Thymus (tissue), 11 donors: ENCODE results near the gene GPRC5C. TPM values are rescaled to one million over a fixed set of nuclear protein-coding genes. Genes with fewer than 3 reads are reported as not detected.

ENCODE experiments used
- DNase-seq, 9 donors: peaks; one replicate each; pipeline ENCODE4 v3.0.0-alpha.2; 2013; ENCODE audit warnings: low spot score in 9 of 9, low read depth in 6 of 9, missing footprints in 1 of 9
- H3K27ac ChIP-seq, 2 donors: one replicate each; pipeline ENCODE4 v1.5.1; 2013; ENCODE audit warnings: control low read depth in 1 of 2, low read depth in 1 of 2, low read length in 1 of 2, mild to moderate bottlenecking in 1 of 2, moderate library complexity in 1 of 2
- H3K27me3 ChIP-seq, 2 donors: one replicate each; pipeline ENCODE4 v1.5.1; 2013; ENCODE audit warnings: low read length in 1 of 2; ENCODE audit not compliant: control insufficient read depth in 2 of 2, insufficient read depth in 1 of 2
- H3K36me3 ChIP-seq, 2 donors: one replicate each; pipeline ENCODE4 v1.5.1; 2013; ENCODE audit warnings: low read length in 1 of 2, mild to moderate bottlenecking in 1 of 2, moderate library complexity in 1 of 2; ENCODE audit not compliant: control insufficient read depth in 2 of 2, insufficient read depth in 2 of 2
- H3K4me1 ChIP-seq, 2 donors: one replicate each; pipeline ENCODE4 v1.5.1; 2013; ENCODE audit warnings: low read length in 2 of 2; ENCODE audit not compliant: control insufficient read depth in 2 of 2, insufficient read depth in 2 of 2
- H3K4me3 ChIP-seq, 2 donors: one replicate each; pipeline ENCODE4 v1.5.1; 2013; ENCODE audit warnings: low read length in 2 of 2, control low read depth in 1 of 2, mild to moderate bottlenecking in 1 of 2
- H3K9me3 ChIP-seq, 2 donors: one replicate each; pipeline ENCODE4 v1.5.1; 2013; ENCODE audit warnings: low read length in 1 of 2, mild to moderate bottlenecking in 1 of 2; ENCODE audit not compliant: control insufficient read depth in 2 of 2, insufficient read depth in 1 of 2
- WGBS: extraction: QIAGEN DNeasy Blood & Tissue Kit; methylation state at CpG from one replicate; pipeline ENCODE4 v1.1.7; 2013; 5-methylcytosine and 5-hydroxymethylcytosine counted together
- polyA plus RNA-seq: library from polyadenylated mRNA; stranded (reverse); fragments of 200-250 nt; gene quantifications from one replicate; pipeline ENCODE4 v1.2.3, GENCODE V29; 2013
- total RNA-seq: library from RNA; stranded (reverse); fragments of 120-200 nt; gene quantifications from one replicate; pipeline ENCODE4 v1.2.4, GENCODE V29; 2013
- donor health status: healthy.

GPRC5C gene
- total and polyA plus RNA-seq, 2 donors, result 11.5 to 14.3 TPM

GRCh38 chr17:74427048-74427762 is 4.7 kb upstream of the GPRC5C start:
- Histone ChIP-seq H3K9me3 (peaks cover 0 to 7% of the 10 kb centered on the region in 2 donors), H3K36me3 (no peaks in the 10 kb centered on the region), H3K27me3 (peaks cover 32 to 62% of the 10 kb centered on the region in 2 donors), H3K4me3 (no peak overlapping the region), H3K27ac (peak overlapping the region in 1 of 2 donors; percentile 36), H3K4me1 (peaks cover 8 to 36% of the 10 kb centered on the region in 2 donors)
- 86% methylated on average over 10 of the region's 10 CpGs for WGBS
- no peak for DNase-seq

- WGBS, result 90% methylated on average over 6 of the region's 6 CpGs
- H3K27ac ChIP-seq, result no peak overlapping the region
- peaks cover 0 to 7% of the 10 kb centered on the region in 2 donors for H3K9me3 ChIP-seq
- H3K4me3 ChIP-seq, result no peak overlapping the region
- H3K4me1 ChIP-seq, result peaks cover 8 to 38% of the 10 kb centered on the region in 2 donors
- peaks cover 37 to 68% of the 10 kb centered on the region in 2 donors for H3K27me3 ChIP-seq
- H3K36me3 ChIP-seq, result no peaks in the 10 kb centered on the region
- no peak for DNase-seq
Measured at GRCh38 chr17:74427763-74428153, 4.1 kb upstream of the GPRC5C start.

GRCh38 chr17:74429604-74430384 is 2.1 kb upstream of the GPRC5C start:
- Histone ChIP-seq H3K4me1 (peaks cover 8 to 42% of the 10 kb centered on the region in 2 donors), H3K27ac (no peak overlapping the region), H3K36me3 (no peaks in the 10 kb centered on the region), H3K27me3 (peaks cover 54 to 84% of the 10 kb centered on the region in 2 donors), H3K4me3 (no peak overlapping the region), H3K9me3 (peaks cover 0 to 11% of the 10 kb centered on the region in 2 donors)
- WGBS, result 84% methylated on average over 19 of the region's 19 CpGs
- no peak for DNase-seq

GRCh38 chr17:74430385-74430705 is 1.5 kb upstream of the GPRC5C start:
- Histone ChIP-seq H3K27me3 (peaks cover 54 to 84% of the 10 kb centered on the region in 2 donors), H3K36me3 (no peaks in the 10 kb centered on the region), H3K9me3 (peaks cover 0 to 11% of the 10 kb centered on the region in 2 donors), H3K27ac (peak overlapping the region; percentile 26 to 64), H3K4me3 (no peak overlapping the region), H3K4me1 (peaks cover 8 to 42% of the 10 kb centered on the region in 2 donors)
- DNase-seq, result no peak
- WGBS, result 21% methylated on average over 13 of the region's 13 CpGs

- Histone ChIP-seq H3K9me3 (peaks cover 0 to 11% of the 10 kb centered on the region in 2 donors), H3K27ac (peak overlapping the region; percentile 30 to 78), H3K27me3 (peaks cover 54 to 86% of the 10 kb centered on the region in 2 donors), H3K36me3 (no peaks in the 10 kb centered on the region), H3K4me1 (peaks cover 8 to 42% of the 10 kb centered on the region in 2 donors), H3K4me3 (peak overlapping the region; percentile 25 to 29)
- 1% methylated on average over 67 of the region's 67 CpGs for WGBS
- no peak for DNase-seq
Measured at GRCh38 chr17:74430706-74431567, 951 bp upstream of the GPRC5C start.

GRCh38 chr17:74432424-74432690 is 469 bp downstream of the GPRC5C start:
- Histone ChIP-seq H3K4me3 (peak overlapping the region; percentile 16 to 25), H3K27me3 (peaks cover 57 to 85% of the 10 kb centered on the region in 2 donors), H3K9me3 (peaks cover 0 to 13% of the 10 kb centered on the region in 2 donors), H3K36me3 (no peaks in the 10 kb centered on the region), H3K4me1 (peaks cover 8 to 31% of the 10 kb centered on the region in 2 donors), H3K27ac (no peak overlapping the region)
- 1% methylated on average over 33 of the region's 33 CpGs for WGBS
- no peak for DNase-seq

- peak overlapping the region; percentile 16 to 25 for H3K4me3 ChIP-seq
- no peak overlapping the region for H3K27ac ChIP-seq
- 39% methylated on average over 23 of the region's 23 CpGs for WGBS
- H3K4me1 ChIP-seq, result peaks cover 8 to 28% of the 10 kb centered on the region in 2 donors
- peaks cover 1 to 16% of the 10 kb centered on the region in 2 donors for H3K9me3 ChIP-seq
- no peak for DNase-seq
- H3K36me3 ChIP-seq, result no peaks in the 10 kb centered on the region
- H3K27me3 ChIP-seq, result peaks cover 57 to 80% of the 10 kb centered on the region in 2 donors
Measured at GRCh38 chr17:74432766-74433391, 991 bp downstream of the GPRC5C start.

- no peak overlapping the region for H3K4me3 ChIP-seq
- H3K4me1 ChIP-seq, result peaks cover 8 to 28% of the 10 kb centered on the region in 2 donors
- 86% methylated on average over 17 of the region's 17 CpGs for WGBS
- peaks cover 1 to 23% of the 10 kb centered on the region in 2 donors for H3K9me3 ChIP-seq
- H3K27ac ChIP-seq, result no peak overlapping the region
- no peak for DNase-seq
- H3K27me3 ChIP-seq, result peaks cover 57 to 76% of the 10 kb centered on the region in 2 donors
- no peaks in the 10 kb centered on the region for H3K36me3 ChIP-seq
Measured at GRCh38 chr17:74433421-74434121, 1.7 kb downstream of the GPRC5C start.
